ENCODE measurements around the gene PCDH9. TPM values are rescaled to one million over a fixed set of nuclear protein-coding genes. Genes with fewer than 3 reads are reported as not detected.

PCDH9 gene
- total and polyA plus RNA-seq, 10 of the 15 experiments (the other 5 are each of a cell fraction or from before 2014, with no cell fraction given), result 0.02 to 2.3 (median 0.05) TPM; not detected in 1

GRCh38 chr13:66528180-66528579 is 702.0 kb downstream of the PCDH9 start:
- H3K27ac ChIP-seq (ENCODE audit: control insufficient read depth, insufficient read depth), result no peak overlapping the region
- H3K36me3 ChIP-seq (ENCODE audit: control insufficient read depth in 2 of 2, insufficient read depth in 2 of 2, low read length in 1 of 2), result no peaks in the 10 kb centered on the region
- ChIA-PET RAD21 (ENCODE audit: unreplicated experiment) (no interaction called here), CTCF (no interaction called here), POLR2A (no interaction called here), SMC1A (ENCODE audit: uncharacterized antibody, unreplicated experiment) (interaction anchor here (1.1 kb wide), 1 partner anchor 23 kb away, joined by 3 read pairs; no protein-coding TSS in a partner anchor)
- H3K27me3 ChIP-seq (replicated peaks in 1 of 2; ENCODE audit: control insufficient read depth in 2 of 2, insufficient read depth in 2 of 2, low read length in 1 of 2), result no peaks in the 10 kb centered on the region
- 40% methylated on average over 5 of the region's 5 CpGs for WGBS (ENCODE audit: insufficient coverage, insufficient replicate concordance, low lambda C conversion rate, missing lambda C conversion rate)
- no peak overlapping the region for H3K9ac ChIP-seq (ENCODE audit: control insufficient read depth, insufficient read depth, low read length)
- DNase-seq (ENCODE audit: low read depth, low spot score), result no peak
- H3K9me3 ChIP-seq (replicated peaks; ENCODE audit: control insufficient read depth, insufficient read depth, low read length), result no peaks in the 10 kb centered on the region
- FAIRE-seq, result no peak
- intact Hi-C loops (cut with micrococcal nuclease; ENCODE audit: unreplicated experiment), result no loop called here
- TF ChIP-seq HCFC1 (IDR thresholded peaks at IDR 0.05; ENCODE audit: low read length) (no peak), PAX5 (IDR thresholded peaks at IDR 0.05; ENCODE audit: borderline replicate concordance, low read depth, low read length) (no peak), STAT3 (IDR thresholded peaks at IDR 0.05; ENCODE audit: low read depth, low read length) (no peak), ZNF24 (IDR thresholded peaks at IDR 0.05) (no peak), CUX1 (IDR thresholded peaks at IDR 0.05; ENCODE audit: insufficient replicate concordance, low read depth, low read length) (no peak), RELB (IDR thresholded peaks at IDR 0.05; ENCODE audit: low read depth) (no peak), FOXM1 (IDR thresholded peaks at IDR 0.05; ENCODE audit: low read depth, low read length) (no peak), RAD51 (IDR thresholded peaks at IDR 0.05) (no peak)
- H3K4me3 ChIP-seq, result no peak overlapping the region
- no peak overlapping the region for H2AFZ ChIP-seq (ENCODE audit: control insufficient read depth, low read depth, low read length)
- H4K20me1 ChIP-seq (ENCODE audit: control insufficient read depth, insufficient read depth), result no peaks in the 10 kb centered on the region
- no peak; the same call in 2 of the 3 replicates for ATAC-seq
- in situ Hi-C loops (cut with MboI), result no loop called here
- H3K4me1 ChIP-seq (ENCODE audit: control insufficient read depth, insufficient read depth, low read length), result no peaks in the 10 kb centered on the region
- no TSS peak for BruUV-seq (replicated peaks)
- no peak overlapping the region for H3K4me2 ChIP-seq (ENCODE audit: control insufficient read depth, insufficient read depth)
- no peaks in the 10 kb centered on the region for H3K79me2 ChIP-seq (ENCODE audit: control insufficient read depth, insufficient read depth, low read length)
